Suppressor macrophage (primary cell): ENCODE measurements around the gene PISD.
"Not testable (repeated sequence)": the region's sequence is repeated elsewhere in the genome, so short reads cannot be mapped to it uniquely, and the experiment has no call there.

ENCODE experiments used
- DNase-seq, 4 experiments: peaks; one replicate each; pipeline ENCODE4 v3.0.0-alpha.2; 2020 to 2022
- total RNA-seq, 17 experiments: gene quantifications; one replicate each; lab custom pipeline; 2026; ENCODE audit warnings: mixed read lengths in 6 of 17, inconsistent platforms in 3 of 17; lab: John Stamatoyannopoulos, UW

The PISD gene
- 17.1 to 72.2 (median 49.6) reads per million in 17 experiments for total RNA-seq

GRCh38 chr22:31661851-31662667 lies at the start of gene PISD:
Gene PISD, minus strand, starts transcription at chr22:31662215. Its CDS starts 7 bp downstream, at chr22:31662208.
- peak; percentile 98 for DNase-seq

GRCh38 chr22:31711226-31711625 lies 49.2 kb upstream of the PISD start:
- DNase-seq, result peak; percentile 63 to 79 (median 66)

GRCh38 chr22:31707519-31707918 lies 45.5 kb upstream of the PISD start:
- DNase-seq, result no peak

- DNase-seq, result no peak
Observed at GRCh38 chr22:31695423-31695822, 33.4 kb upstream of the PISD start.

GRCh38 chr22:31694046-31694445 lies 32.0 kb upstream of the PISD start:
- DNase-seq, result not testable (repeated sequence)

- peak in 3 of 4 experiments; percentile 10 to 58 (median 55) for DNase-seq
Observed at GRCh38 chr22:31692186-31692886, 30.3 kb upstream of the PISD start.

GRCh38 chr22:31691408-31691807 lies 29.4 kb upstream of the PISD start:
- no peak for DNase-seq

- DNase-seq, result no peak
Observed at GRCh38 chr22:31683181-31684105, 21.4 kb upstream of the PISD start.

- DNase-seq, result no peak
Observed at GRCh38 chr22:31682751-31683150, 20.7 kb upstream of the PISD start.

GRCh38 chr22:31681349-31682345 lies 19.6 kb upstream of the PISD start:
- no peak for DNase-seq

GRCh38 chr22:31680861-31681341 lies 18.9 kb upstream of the PISD start:
- DNase-seq, result peak; percentile 70 to 88 (median 82)

- no peak for DNase-seq
Observed at GRCh38 chr22:31678748-31679147, 16.7 kb upstream of the PISD start.

- DNase-seq, result peak; percentile 93 to 96 (median 95)
Observed at GRCh38 chr22:31676700-31677099, 14.7 kb upstream of the PISD start.

- DNase-seq, result peak; percentile 74 to 91 (median 84)
Observed at GRCh38 chr22:31674219-31674618, 12.2 kb upstream of the PISD start.

GRCh38 chr22:31668849-31669248 lies 6.8 kb upstream of the PISD start:
- DNase-seq, result not testable (repeated sequence)

- DNase-seq, result no peak
Observed at GRCh38 chr22:31662668-31663037, 638 bp upstream of the PISD start.

GRCh38 chr22:31660860-31661341 lies 1.1 kb downstream of the PISD start:
- peak; percentile 17 to 57 (median 33) for DNase-seq

GRCh38 chr22:31659246-31659645 lies 2.8 kb downstream of the PISD start:
- no peak for DNase-seq

- DNase-seq, result no peak
Observed at GRCh38 chr22:31654408-31654807, 7.6 kb downstream of the PISD start.

GRCh38 chr22:31653944-31654343 lies 8.1 kb downstream of the PISD start:
- DNase-seq, result no peak
